ENCODE data around the gene SRRM4.

The SRRM4 gene

DNA sequence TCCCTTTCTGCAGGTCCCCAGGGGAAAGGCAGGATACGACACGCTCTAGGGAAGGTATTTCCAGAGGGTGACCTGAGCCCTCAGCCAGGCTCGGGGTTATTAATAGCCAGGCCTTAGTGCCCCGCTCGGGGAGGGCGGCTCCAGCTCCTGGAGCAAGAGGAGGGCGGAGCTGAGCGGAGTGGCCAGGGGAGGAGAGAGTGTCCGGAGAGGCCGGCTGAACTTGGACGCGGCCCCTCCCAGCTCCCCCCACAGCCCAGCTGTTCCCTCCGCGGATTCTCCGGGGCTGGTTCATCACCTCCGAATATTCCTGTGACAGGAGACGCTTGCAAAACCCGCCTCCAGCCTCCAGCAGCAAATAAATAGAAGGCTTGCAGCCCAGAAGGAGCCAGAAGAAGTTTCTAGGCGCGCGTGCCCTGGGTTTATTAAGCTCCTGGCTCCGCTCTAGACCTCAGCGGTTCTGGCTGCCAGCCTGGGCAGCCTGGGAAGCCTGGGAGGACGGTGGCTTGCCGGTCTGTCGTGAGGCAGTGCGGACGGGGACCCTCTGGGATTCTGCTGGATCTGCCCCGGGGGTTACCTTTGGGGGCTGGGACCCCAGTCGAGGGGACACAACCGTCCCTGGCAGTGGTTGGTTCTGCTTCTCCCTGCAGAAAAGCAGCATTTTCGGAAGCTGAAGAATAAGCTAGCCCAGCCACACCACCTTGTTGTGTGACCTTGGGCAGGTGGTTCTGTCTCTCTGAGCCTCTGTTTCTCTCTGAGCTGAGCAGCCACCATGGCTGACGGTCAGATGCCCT, 197.4 kb downstream of the SRRM4 start, which contains the start of gene HSPB8:
Gene HSPB8, plus strand, starts transcription at position 388 of the 791 bp plus-strand sequence. Its CDS starts 382 bp downstream, at position 770.
- TF ChIP-seq, protein P1, sequence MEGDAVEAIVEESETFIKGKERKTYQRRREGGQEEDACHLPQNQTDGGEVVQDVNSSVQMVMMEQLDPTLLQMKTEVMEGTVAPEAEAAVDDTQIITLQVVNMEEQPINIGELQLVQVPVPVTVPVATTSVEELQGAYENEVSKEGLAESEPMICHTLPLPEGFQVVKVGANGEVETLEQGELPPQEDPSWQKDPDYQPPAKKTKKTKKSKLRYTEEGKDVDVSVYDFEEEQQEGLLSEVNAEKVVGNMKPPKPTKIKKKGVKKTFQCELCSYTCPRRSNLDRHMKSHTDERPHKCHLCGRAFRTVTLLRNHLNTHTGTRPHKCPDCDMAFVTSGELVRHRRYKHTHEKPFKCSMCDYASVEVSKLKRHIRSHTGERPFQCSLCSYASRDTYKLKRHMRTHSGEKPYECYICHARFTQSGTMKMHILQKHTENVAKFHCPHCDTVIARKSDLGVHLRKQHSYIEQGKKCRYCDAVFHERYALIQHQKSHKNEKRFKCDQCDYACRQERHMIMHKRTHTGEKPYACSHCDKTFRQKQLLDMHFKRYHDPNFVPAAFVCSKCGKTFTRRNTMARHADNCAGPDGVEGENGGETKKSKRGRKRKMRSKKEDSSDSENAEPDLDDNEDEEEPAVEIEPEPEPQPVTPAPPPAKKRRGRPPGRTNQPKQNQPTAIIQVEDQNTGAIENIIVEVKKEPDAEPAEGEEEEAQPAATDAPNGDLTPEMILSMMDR (conservative IDR thresholded peaks at IDR 0.05; ENCODE audit: low read depth, low read length): no peak
- peak within 1 kb of the TSS; percentile 67 for H3K4me3 ChIP-seq (ENCODE audit: low read length)
- DNase-seq (ENCODE audit: low read depth): peak; percentile 59

DNA sequence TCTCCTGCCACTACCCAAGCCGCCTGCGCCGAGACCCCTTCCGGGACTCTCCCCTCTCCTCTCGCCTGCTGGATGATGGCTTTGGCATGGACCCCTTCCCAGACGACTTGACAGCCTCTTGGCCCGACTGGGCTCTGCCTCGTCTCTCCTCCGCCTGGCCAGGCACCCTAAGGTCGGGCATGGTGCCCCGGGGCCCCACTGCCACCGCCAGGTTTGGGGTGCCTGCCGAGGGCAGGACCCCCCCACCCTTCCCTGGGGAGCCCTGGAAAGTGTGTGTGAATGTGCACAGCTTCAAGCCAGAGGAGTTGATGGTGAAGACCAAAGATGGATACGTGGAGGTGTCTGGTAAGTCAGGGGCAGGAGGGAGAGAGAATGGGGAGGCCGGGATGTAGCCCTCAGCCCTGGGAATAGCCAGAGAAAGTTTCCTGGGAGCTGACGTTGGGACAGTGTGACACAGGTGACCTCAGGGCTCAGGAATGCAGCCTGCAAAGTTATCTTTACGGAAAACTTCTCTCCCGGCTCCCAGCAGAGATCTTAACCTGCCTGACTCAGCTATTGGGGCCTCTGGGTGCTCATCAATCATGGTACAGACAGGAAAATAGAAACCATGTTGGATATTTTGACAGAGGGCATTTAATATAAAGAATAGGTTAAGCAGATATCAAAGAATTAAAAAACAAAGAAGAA, 198.1 kb downstream of the SRRM4 start:
- TF ChIP-seq, protein P1 (conservative IDR thresholded peaks at IDR 0.05; ENCODE audit: low read depth, low read length): no peak
- peak overlapping the region; percentile 67 for H3K4me3 ChIP-seq (ENCODE audit: low read length)
- peak; percentile 57 for DNase-seq (ENCODE audit: low read depth)

DNA sequence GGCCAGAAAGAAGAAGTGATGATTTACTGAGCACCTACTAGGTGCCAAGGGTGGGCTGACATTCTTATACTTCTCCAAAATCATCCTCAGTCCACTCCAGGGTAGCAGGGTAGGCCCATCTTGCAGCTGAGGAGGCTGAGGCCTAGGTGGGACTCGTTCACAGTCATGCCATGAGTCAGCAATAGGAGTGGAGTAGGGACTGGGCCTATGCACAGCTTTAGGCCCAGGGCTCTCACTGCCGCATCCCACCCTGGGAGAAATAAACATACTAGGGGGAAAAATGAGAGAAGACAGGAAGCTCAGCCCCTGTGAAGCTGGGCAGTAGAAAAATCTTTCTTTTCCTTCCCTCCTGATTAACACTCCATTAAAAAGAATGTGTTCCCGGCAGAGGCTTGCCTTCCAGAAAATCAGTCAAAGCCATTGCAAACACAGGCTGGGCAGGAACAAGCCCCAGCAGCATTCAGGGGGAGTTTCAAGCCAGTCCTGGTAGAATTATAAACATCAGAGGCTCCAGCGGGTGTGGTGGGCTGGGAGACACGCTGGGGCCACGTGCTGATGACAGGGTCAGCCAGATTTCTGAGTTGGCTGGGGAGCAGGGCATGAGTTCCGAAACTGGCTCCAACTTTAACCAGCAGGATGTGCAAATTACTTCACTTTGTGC, 199.2 kb downstream of the SRRM4 start:
- DNase-seq (ENCODE audit: low read depth): no peak
- TF ChIP-seq, protein P1 (conservative IDR thresholded peaks at IDR 0.05; ENCODE audit: low read depth, low read length): peak; percentile 2
- H3K4me3 ChIP-seq (ENCODE audit: low read length): peak overlapping the region; percentile 67

DNA sequence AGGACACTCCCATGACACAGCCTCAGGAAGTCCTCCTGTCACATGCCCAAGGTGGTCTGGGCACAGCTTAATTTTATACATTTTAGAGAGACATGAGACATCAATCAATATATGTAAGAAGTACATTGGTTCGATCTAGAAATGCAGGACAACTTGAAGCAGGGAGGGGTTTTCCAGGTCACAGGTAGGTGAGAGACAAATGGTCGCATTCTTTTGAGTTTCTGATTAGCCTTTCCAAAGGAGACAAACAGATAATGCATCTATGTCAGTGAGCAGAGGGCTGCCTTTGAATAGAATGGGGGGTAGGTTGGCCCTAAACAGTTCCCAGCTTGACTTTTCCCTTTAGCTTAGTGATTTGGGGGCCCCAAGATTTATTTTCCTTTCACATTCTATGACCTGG, 199.9 kb downstream of the SRRM4 start:
- no peak for DNase-seq (ENCODE audit: low read depth)
- TF ChIP-seq, protein P1 (conservative IDR thresholded peaks at IDR 0.05; ENCODE audit: low read depth, low read length): no peak
- peak overlapping the region; percentile 67 for H3K4me3 ChIP-seq (ENCODE audit: low read length)

DNA sequence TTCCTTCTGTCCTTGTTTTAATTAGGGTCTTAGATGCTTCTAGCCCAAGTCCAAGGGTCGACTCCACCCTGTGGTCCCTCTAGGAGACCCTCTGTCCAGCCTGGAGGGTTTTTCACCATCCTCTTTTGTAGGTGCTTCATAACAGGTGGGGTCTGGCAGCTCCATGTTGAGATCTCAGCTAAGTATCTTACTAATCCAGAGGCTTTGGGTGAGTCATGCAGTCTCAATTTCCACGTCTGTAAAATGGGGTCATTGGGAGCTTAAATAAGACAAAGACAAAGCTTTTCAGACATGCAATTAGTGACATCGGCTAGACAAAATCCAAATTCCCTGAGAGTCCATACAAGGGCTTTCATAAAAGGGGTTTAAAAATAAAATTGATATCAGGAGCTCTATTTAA, 200.6 kb downstream of the SRRM4 start:
- TF ChIP-seq, protein P1 (conservative IDR thresholded peaks at IDR 0.05; ENCODE audit: low read depth, low read length): no peak
- peak overlapping the region; percentile 67 for H3K4me3 ChIP-seq (ENCODE audit: low read length)
- DNase-seq (ENCODE audit: low read depth): no peak

DNA sequence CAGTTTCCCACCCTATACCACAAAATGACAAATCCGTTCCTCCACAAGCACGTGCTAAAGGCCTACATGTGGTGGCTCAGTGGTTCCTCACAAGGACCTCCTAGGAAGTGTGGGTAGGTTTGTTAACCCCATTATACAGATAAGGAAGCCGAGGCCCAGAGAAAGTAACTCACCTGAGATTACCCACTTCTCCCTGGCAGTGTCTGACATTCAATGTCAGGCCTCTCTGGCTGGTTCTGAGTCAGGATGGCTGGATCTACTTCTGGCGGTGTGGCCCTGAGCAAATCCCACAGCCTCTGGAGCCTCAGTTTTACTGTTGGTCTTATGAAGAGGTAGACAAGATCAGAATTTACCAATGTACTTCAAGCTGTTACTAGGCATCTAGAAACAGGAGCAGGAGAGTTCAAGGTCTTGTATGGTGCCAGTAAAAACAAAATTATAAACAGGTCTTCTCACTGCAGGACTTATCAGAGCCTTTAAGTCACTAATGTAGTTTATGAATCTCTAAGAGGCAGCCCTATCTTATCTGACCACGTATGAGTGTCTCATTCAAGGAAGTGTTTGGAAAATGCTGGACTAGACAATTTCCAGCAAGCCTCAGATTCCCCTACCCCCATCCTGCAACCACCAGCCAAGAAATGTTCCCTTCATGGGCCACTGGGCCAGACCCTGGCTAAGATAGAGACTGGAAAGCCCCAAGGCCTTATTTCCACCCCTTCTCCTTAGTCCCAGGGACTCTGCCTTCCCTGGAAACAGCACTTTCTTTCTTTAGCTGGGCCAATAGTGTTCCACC, 201.6 kb downstream of the SRRM4 start:
- no peak overlapping the region for H3K4me3 ChIP-seq (ENCODE audit: low read length)
- TF ChIP-seq, protein P1 (conservative IDR thresholded peaks at IDR 0.05; ENCODE audit: low read depth, low read length): no peak
- no peak for DNase-seq (ENCODE audit: low read depth)
